BE2C (cell line): ENCODE measurements around the gene TARS2.

Experiments used
- DNase-seq: peaks from one replicate; pipeline ENCODE4 v3.0.0-alpha.2; 2020
- H3K27me3 ChIP-seq: fragments of 250-450 bp; sonication (Bioruptor Pico); 2 replicates; pipeline ENCODE4 v1.5.1; 2020; ENCODE audit warnings: mild to moderate bottlenecking
- H3K36me3 ChIP-seq: fragments of 250-450 bp; sonication (Bioruptor Pico); 2 replicates; pipeline ENCODE4 v1.5.1; 2020; ENCODE audit warnings: mild to moderate bottlenecking
- H3K4me1 ChIP-seq: fragments of 250-450 bp; sonication (Bioruptor Pico); 2 replicates; pipeline ENCODE4 v1.5.1; 2020
- H3K4me3 ChIP-seq: 2 replicates; pipeline ENCODE4 v1.5.1; 2011; ENCODE audit warnings: low read depth, low read length
- H3K9me3 ChIP-seq: fragments of 250-450 bp; sonication (Bioruptor Pico); 2 replicates; pipeline ENCODE4 v1.5.1; 2020
- TF ChIP-seq, protein P1 (sequence below): IDR thresholded peaks from 2 replicates; pipeline ENCODE4 v1.5.1; 2012; ENCODE audit warnings: mild to moderate bottlenecking, low read depth, low read length

Gene TARS2

DNA sequence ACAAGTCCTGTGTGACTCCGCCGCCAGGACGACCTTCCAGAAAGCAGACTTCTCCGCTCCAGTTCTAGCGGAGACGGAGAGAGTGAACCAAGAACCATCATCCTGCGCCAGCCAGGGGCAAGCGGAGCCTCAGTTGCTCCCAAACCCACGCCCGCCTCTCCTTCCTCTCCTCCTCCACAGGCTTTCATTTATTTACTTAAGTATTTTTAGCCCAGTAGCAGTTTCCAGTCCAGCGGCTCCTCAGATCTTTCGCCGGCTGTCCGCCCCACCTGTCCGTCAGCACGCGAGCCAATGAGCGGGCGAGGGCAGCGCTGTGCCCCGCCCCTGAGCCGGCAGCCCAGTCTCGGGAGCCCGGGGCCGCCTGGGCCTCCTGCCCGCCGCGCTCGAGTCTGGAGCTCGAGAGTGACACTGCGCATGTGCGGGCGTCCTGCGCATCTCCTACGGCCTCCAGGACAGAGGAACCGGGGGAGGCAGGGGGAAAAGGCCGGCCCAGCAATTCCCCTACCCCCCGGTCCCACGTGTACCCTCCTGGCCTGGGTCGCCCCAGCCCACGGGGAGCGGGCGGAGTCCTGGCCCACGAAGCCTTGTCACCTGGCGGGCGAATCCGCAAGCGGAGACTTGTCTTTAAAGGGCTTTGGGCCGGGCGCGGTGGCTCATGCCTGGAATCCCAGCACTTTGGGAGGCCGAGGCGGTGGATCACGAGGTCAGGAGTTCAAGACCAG is 28.3 kb downstream of the TARS2 start, which contains the start of gene FALEC:
TSS of gene FALEC (plus strand) at position 425 of the 722 bp plus-strand sequence.
- no peaks in the 10 kb centered on the region for H3K36me3 ChIP-seq
- H3K27me3 ChIP-seq: no peaks in the 10 kb centered on the region
- TF ChIP-seq, protein P1, sequence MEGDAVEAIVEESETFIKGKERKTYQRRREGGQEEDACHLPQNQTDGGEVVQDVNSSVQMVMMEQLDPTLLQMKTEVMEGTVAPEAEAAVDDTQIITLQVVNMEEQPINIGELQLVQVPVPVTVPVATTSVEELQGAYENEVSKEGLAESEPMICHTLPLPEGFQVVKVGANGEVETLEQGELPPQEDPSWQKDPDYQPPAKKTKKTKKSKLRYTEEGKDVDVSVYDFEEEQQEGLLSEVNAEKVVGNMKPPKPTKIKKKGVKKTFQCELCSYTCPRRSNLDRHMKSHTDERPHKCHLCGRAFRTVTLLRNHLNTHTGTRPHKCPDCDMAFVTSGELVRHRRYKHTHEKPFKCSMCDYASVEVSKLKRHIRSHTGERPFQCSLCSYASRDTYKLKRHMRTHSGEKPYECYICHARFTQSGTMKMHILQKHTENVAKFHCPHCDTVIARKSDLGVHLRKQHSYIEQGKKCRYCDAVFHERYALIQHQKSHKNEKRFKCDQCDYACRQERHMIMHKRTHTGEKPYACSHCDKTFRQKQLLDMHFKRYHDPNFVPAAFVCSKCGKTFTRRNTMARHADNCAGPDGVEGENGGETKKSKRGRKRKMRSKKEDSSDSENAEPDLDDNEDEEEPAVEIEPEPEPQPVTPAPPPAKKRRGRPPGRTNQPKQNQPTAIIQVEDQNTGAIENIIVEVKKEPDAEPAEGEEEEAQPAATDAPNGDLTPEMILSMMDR: no peak
- no peaks in the 10 kb centered on the region for H3K9me3 ChIP-seq
- peak; percentile 98 for DNase-seq
- peaks cover 3% of the 10 kb centered on the region; the same call in 1 of the 2 replicates for H3K4me1 ChIP-seq
- peak within 1 kb of the TSS; percentile 81 for H3K4me3 ChIP-seq

DNA sequence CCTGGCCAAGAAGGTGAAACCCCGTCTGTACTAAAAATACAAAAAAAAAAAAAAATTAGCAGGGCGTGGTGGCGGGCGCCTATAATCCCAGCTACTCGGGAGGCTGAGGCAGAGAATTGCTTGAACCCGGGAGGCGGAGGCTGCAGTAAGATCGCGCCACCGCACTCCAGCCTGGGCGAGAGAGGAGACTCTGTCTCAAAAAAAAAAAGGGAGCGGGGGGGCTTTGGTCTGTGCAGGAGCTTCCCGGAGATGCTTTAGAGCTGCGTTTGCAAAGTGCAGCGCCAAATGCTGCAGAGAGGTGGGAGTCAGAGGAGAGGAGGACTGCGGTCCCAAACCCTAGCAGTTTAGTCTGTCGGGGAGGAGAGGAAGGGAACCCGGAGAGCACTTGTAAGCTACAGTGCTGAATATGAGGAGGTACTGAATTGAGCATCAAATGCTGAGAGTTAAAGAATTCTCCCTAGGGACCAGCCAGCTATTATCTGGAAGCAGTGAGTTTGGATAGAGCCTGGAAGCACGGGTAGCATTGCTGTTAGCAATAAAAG is 28.9 kb downstream of the TARS2 start:
- Histone ChIP-seq H3K36me3 (no peaks in the 10 kb centered on the region), H3K4me1 (peaks cover 3% of the 10 kb centered on the region; the same call in 1 of the 2 replicates), H3K9me3 (no peaks in the 10 kb centered on the region), H3K4me3 (peak overlapping the region; percentile 81), H3K27me3 (no peaks in the 10 kb centered on the region)
- TF ChIP-seq, protein P1: no peak
- DNase-seq: no peak

GRCh38 chr1:150516616-150517015 is 29.4 kb downstream of the TARS2 start:
- peaks cover 3% of the 10 kb centered on the region; the same call in 1 of the 2 replicates for H3K4me1 ChIP-seq
- TF ChIP-seq, protein P1: no peak
- H3K4me3 ChIP-seq: peak overlapping the region; percentile 81
- H3K36me3 ChIP-seq: no peaks in the 10 kb centered on the region
- H3K9me3 ChIP-seq: no peaks in the 10 kb centered on the region
- H3K27me3 ChIP-seq: no peaks in the 10 kb centered on the region
- no peak for DNase-seq

DNA sequence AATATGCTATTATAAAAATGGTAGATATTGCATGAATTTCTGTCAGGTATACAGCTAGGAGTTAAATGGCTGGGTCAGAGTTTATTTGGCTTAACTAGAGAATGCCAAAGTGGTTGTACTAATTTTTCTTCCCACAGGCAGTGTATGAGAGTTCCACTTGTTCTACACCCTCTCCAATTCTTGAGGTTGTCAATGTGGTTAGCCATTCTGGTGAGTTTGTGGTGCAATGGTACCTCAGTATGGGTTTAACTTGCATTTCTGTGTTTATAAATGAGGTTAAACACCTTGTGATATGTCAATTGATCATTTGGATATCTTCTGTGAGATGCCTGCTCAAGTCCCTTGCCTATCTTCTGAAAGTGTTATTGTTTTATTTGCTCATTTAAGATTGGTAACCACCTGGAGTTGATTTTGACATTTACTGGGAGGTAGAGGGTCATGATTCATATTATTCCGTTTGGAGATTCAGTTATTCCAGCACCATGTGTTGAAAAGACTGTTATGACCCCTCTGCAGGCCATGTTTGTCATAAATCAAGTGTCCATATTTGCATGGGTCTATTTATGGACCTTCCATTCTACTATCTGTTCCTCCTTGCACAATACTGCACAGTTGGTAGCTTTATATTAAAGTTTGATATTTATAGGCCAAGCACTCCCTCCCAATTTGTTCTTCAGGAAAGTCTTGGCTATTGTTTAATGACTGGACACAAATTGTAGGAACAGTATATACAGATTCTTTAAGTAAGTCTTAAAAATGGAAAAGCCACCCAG is 34.2 kb downstream of the TARS2 start:
- H3K4me3 ChIP-seq: no peak overlapping the region
- H3K27me3 ChIP-seq: no peaks in the 10 kb centered on the region
- no peaks in the 10 kb centered on the region for H3K36me3 ChIP-seq
- TF ChIP-seq, protein P1: no peak
- H3K9me3 ChIP-seq: no peaks in the 10 kb centered on the region
- no peak for DNase-seq
- H3K4me1 ChIP-seq: peaks cover 3% of the 10 kb centered on the region; the same call in 1 of the 2 replicates

DNA sequence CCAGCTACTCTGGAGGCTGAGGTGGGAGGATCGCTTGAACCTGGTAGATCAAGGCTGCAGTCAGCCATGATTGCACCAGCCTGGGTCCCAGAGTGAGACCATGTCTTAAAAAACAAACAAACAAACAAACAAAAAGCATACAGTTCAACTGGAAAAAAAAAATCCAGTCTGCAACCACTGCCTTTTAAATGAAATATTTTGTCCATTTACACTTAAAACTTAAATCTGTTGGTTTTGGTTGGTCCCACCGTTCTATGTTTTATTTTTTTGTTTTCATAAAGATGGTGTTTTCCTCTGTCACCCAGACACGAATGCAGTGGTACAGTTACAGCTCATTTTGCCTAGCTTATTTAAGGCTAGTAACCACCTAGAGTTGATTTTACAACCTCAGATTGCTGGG is 38.1 kb downstream of the TARS2 start:
- TF ChIP-seq, protein P1: no peak
- no peaks in the 10 kb centered on the region for H3K4me1 ChIP-seq
- no peak overlapping the region for H3K4me3 ChIP-seq
- H3K36me3 ChIP-seq: no peaks in the 10 kb centered on the region
- no peak for DNase-seq
- H3K9me3 ChIP-seq: no peaks in the 10 kb centered on the region
- H3K27me3 ChIP-seq: no peaks in the 10 kb centered on the region

DNA sequence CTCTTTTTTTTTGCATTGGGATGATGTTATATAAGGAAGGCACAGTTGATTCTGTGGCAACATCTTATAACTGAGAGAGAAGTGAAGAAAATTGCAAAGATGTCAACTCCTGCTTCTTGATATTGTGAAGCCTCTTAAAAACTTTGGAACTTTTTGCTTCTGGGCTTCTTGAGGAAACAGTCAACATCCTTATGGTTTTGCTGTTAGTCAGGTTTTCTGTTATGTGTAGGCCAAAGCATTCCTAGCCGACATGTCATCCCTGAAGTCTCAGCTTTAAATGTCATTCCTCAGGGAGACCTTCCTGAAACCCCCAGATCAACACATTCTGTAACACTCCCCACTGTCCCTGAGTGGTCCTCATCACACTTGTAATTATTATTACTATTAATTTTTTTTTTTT is 41.0 kb downstream of the TARS2 start:
- Histone ChIP-seq H3K9me3 (no peaks in the 10 kb centered on the region), H3K4me3 (no peak overlapping the region), H3K4me1 (no peaks in the 10 kb centered on the region), H3K36me3 (no peaks in the 10 kb centered on the region), H3K27me3 (no peaks in the 10 kb centered on the region)
- TF ChIP-seq, protein P1: no peak
- no peak for DNase-seq
